ENCODE results near the gene ALDH7A1. TPM values are rescaled to one million over a fixed set of nuclear protein-coding genes. Genes with fewer than 3 reads are reported as not detected.

Gene ALDH7A1
- total RNA-seq, 2 donors from 2014 or later, result 49.2 to 75.7 TPM

DNA sequence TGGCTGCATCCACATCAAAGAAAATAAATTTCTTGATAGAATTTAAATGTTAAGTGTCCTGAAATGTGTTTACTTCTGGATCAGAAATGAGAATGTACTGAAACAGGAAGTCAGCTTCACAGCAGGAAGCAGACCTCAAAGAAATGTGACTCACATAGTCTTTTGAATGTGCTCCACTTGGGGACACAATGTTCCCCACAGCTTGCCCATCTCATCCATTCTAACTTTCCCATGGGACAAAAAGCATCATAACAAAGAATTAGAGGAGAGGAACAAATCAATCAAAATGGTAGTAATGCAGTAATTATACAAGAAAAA lies 86.1 kb downstream of the ALDH7A1 start:
- H3K4me3 ChIP-seq, result no peak overlapping the region
- no peaks in the 10 kb centered on the region for H3K36me3 ChIP-seq
- DNase-seq, result no peak
- H3K27ac ChIP-seq, result peak overlapping the region; percentile 37
- H3K9me3 ChIP-seq, result no peaks in the 10 kb centered on the region
- TF ChIP-seq, protein P1, sequence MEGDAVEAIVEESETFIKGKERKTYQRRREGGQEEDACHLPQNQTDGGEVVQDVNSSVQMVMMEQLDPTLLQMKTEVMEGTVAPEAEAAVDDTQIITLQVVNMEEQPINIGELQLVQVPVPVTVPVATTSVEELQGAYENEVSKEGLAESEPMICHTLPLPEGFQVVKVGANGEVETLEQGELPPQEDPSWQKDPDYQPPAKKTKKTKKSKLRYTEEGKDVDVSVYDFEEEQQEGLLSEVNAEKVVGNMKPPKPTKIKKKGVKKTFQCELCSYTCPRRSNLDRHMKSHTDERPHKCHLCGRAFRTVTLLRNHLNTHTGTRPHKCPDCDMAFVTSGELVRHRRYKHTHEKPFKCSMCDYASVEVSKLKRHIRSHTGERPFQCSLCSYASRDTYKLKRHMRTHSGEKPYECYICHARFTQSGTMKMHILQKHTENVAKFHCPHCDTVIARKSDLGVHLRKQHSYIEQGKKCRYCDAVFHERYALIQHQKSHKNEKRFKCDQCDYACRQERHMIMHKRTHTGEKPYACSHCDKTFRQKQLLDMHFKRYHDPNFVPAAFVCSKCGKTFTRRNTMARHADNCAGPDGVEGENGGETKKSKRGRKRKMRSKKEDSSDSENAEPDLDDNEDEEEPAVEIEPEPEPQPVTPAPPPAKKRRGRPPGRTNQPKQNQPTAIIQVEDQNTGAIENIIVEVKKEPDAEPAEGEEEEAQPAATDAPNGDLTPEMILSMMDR (IDR thresholded peaks at IDR 0.05), result no peak
- no peaks in the 10 kb centered on the region for H3K27me3 ChIP-seq
- H3K4me1 ChIP-seq, result no peaks in the 10 kb centered on the region
- intact Hi-C loops (cut with DNase I), result no loop called here
- no peak overlapping the region for H3K9ac ChIP-seq (ENCODE audit: low read depth in 2 of 2, low read length in 2 of 2)

GRCh38 chr5:126508251-126508961 lies 86.6 kb downstream of the ALDH7A1 start:
- H3K4me1 ChIP-seq, result no peaks in the 10 kb centered on the region
- TF ChIP-seq, protein P1 (IDR thresholded peaks at IDR 0.05), result no peak
- H3K9ac ChIP-seq (ENCODE audit: low read depth in 2 of 2, low read length in 2 of 2), result no peak overlapping the region
- H3K27ac ChIP-seq, result peak overlapping the region; percentile 37
- no peaks in the 10 kb centered on the region for H3K9me3 ChIP-seq
- H3K36me3 ChIP-seq, result no peaks in the 10 kb centered on the region
- intact Hi-C loops (cut with DNase I), result no loop called here
- H3K27me3 ChIP-seq, result no peaks in the 10 kb centered on the region
- H3K4me3 ChIP-seq, result no peak overlapping the region
- no peak for DNase-seq

DNA sequence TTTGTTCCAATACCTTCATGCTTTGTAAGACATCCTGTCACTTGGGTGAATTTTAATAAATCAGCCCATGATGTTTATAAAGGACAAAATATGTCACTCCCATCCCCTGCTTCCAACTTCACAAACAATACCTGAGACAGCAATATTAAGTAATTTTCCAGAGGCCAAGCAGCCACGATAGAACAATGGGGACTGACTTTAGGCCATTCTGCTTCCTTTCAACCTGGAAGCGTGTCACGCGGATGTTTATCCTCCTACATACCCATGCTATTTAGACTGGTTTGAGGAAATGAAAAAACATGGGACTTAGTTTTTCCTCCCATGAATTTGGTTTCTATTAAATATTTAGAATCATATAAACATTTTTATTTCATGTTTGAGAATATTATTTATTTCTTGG lies 88.9 kb downstream of the ALDH7A1 start:
- no peaks in the 10 kb centered on the region for H3K27me3 ChIP-seq
- H3K4me3 ChIP-seq, result no peak overlapping the region
- no peak for DNase-seq
- H3K4me1 ChIP-seq, result no peaks in the 10 kb centered on the region
- intact Hi-C loops (cut with DNase I), result no loop called here
- no peaks in the 10 kb centered on the region for H3K9me3 ChIP-seq
- TF ChIP-seq, protein P1 (IDR thresholded peaks at IDR 0.05), result no peak
- H3K9ac ChIP-seq (ENCODE audit: low read depth in 2 of 2, low read length in 2 of 2), result no peak overlapping the region
- H3K27ac ChIP-seq, result no peak overlapping the region
- H3K36me3 ChIP-seq, result no peaks in the 10 kb centered on the region

GRCh38 chr5:126503602-126504104 lies 91.4 kb downstream of the ALDH7A1 start:
- no peak for DNase-seq
- Histone ChIP-seq H3K9me3 (no peaks in the 10 kb centered on the region), H3K36me3 (no peaks in the 10 kb centered on the region), H3K4me1 (no peaks in the 10 kb centered on the region), H3K27ac (no peak overlapping the region), H3K27me3 (no peaks in the 10 kb centered on the region), H3K4me3 (no peak overlapping the region), H3K9ac (ENCODE audit: low read depth in 2 of 2, low read length in 2 of 2) (no peak overlapping the region)
- intact Hi-C loops (cut with DNase I), result no loop called here
- TF ChIP-seq, protein P1 (IDR thresholded peaks at IDR 0.05), result no peak

- intact Hi-C loops (cut with DNase I), result no loop called here
- no peak for DNase-seq
- no peaks in the 10 kb centered on the region for H3K4me1 ChIP-seq
- H3K9me3 ChIP-seq, result no peaks in the 10 kb centered on the region
- TF ChIP-seq, protein P1 (IDR thresholded peaks at IDR 0.05), result no peak
- H3K4me3 ChIP-seq, result no peak overlapping the region
- no peaks in the 10 kb centered on the region for H3K36me3 ChIP-seq
- no peaks in the 10 kb centered on the region for H3K27me3 ChIP-seq
- no peak overlapping the region for H3K9ac ChIP-seq (ENCODE audit: low read depth in 2 of 2, low read length in 2 of 2)
- H3K27ac ChIP-seq, result no peak overlapping the region
Observed at GRCh38 chr5:126501448-126501847, 93.6 kb downstream of the ALDH7A1 start.

Data from colonic mucosa (tissue), 4 donors.